Bronchial epithelial cell (primary cell): ENCODE results near the gene PRPF40A. TPM values are rescaled to one million over a fixed set of nuclear protein-coding genes. Genes with fewer than 3 reads are reported as not detected.
A peak's percentile ranks its signal among the peaks of the same experiment; 100 is the strongest.

Source experiments
- DNase-seq: peaks from one replicate; pipeline ENCODE4 v3.0.0-alpha.2; 2010; ENCODE audit warnings: low read depth
- FAIRE-seq: peaks from 2 replicates; lab custom pipeline; 2011; peaks lifted over from hg19 to GRCh38; lab: Jason Lieb, UNC
- H3K27me3 ChIP-seq: 2 replicates; pipeline ENCODE4 v1.5.1; 2011; ENCODE audit warnings: low read length; ENCODE audit not compliant: control insufficient read depth, insufficient read depth
- H3K36me3 ChIP-seq: 2 replicates; pipeline ENCODE4 v1.5.1; 2011; ENCODE audit warnings: low read length; ENCODE audit not compliant: control insufficient read depth, insufficient read depth
- H3K4me3 ChIP-seq: 2 replicates; pipeline ENCODE4 v1.5.1; 2011; ENCODE audit warnings: mild to moderate bottlenecking, low read depth, low read length, control low read depth
- CTCF ChIP-seq: IDR thresholded peaks from 2 replicates; pipeline ENCODE4 v1.5.1; 2011; ENCODE audit warnings: mild to moderate bottlenecking, moderate library complexity, low read length, control low read depth, inconsistent platforms; ENCODE audit not compliant: insufficient read depth, severe bottlenecking
- total RNA-seq: library from RNA; depleted of rRNA; stranded (reverse); fragments of >200 nt; gene quantifications from 2 replicates; pipeline ENCODE4 v1.2.1, GENCODE V29; 2014

PRPF40A gene
- total RNA-seq, 1 donor from 2014 or later: 107 TPM

- no peak for FAIRE-seq
- DNase-seq: no peak
- Histone ChIP-seq H3K27me3 (no peaks in the 10 kb centered on the region), H3K4me3 (no peak overlapping the region), H3K36me3 (peaks cover 8% of the 10 kb centered on the region)
- TF ChIP-seq CTCF: no peak
Observed at GRCh38 chr2:152710713-152711112, 6.5 kb downstream of the PRPF40A start.

GRCh38 chr2:152708742-152709141 lies 8.5 kb downstream of the PRPF40A start:
- DNase-seq: no peak
- TF ChIP-seq CTCF: no peak
- FAIRE-seq: no peak
- Histone ChIP-seq H3K4me3 (no peak overlapping the region), H3K36me3 (peaks cover 8% of the 10 kb centered on the region), H3K27me3 (no peaks in the 10 kb centered on the region)

DNA sequence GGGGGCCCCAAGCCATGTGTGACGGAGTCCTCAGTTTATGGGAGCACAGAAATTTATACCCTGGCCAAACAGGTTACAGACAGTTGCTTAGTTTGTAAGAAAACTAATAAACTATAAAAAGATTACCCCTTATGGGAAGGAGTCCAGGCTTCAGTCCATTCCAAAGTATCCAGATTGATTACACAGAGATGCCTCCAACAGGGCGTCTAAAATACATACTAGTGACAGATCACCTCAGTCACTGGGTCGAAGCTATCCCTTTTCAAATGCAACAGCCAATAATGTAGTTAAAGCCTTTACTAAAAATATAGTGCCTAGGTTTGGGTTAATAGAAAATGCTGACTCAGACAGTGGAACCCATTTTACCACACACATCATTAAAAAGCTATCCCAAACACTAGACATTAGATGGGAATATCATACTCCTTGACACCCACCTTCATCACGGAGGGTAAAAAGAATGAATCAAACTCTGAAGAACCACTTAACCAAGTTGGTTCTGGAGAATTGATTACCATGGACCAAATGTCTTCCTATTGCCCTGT lies 10.7 kb downstream of the PRPF40A start:
- H3K27me3 ChIP-seq: no peaks in the 10 kb centered on the region
- no peak overlapping the region for H3K4me3 ChIP-seq
- DNase-seq (no peak), FAIRE-seq (no peak)
- TF ChIP-seq CTCF: no peak
- peaks cover 12% of the 10 kb centered on the region for H3K36me3 ChIP-seq

GRCh38 chr2:152701198-152701597 lies 16.1 kb downstream of the PRPF40A start:
- no peak for FAIRE-seq
- TF ChIP-seq CTCF: no peak
- Histone ChIP-seq H3K4me3 (no peak overlapping the region), H3K36me3 (peaks cover 8% of the 10 kb centered on the region), H3K27me3 (no peaks in the 10 kb centered on the region)
- peak; percentile 3 for DNase-seq

GRCh38 chr2:152696476-152696875 lies 20.8 kb downstream of the PRPF40A start:
- peaks cover 1% of the 10 kb centered on the region for H3K36me3 ChIP-seq

More at GRCh38 chr2:152696476-152696875, 20.8 kb downstream of the PRPF40A start:
- no peak for TF ChIP-seq CTCF
- no peak for FAIRE-seq
- Histone ChIP-seq H3K4me3 (no peak overlapping the region), H3K27me3 (no peaks in the 10 kb centered on the region)
- DNase-seq: no peak
